ENCODE measurements around the gene AVP.

Gene AVP

GRCh38 chr20:3047486-3048419 lies 36.8 kb downstream of the AVP start:
- no peak for DNase-seq

GRCh38 chr20:3046677-3047462 lies 37.7 kb downstream of the AVP start:
- DNase-seq = no peak

DNA sequence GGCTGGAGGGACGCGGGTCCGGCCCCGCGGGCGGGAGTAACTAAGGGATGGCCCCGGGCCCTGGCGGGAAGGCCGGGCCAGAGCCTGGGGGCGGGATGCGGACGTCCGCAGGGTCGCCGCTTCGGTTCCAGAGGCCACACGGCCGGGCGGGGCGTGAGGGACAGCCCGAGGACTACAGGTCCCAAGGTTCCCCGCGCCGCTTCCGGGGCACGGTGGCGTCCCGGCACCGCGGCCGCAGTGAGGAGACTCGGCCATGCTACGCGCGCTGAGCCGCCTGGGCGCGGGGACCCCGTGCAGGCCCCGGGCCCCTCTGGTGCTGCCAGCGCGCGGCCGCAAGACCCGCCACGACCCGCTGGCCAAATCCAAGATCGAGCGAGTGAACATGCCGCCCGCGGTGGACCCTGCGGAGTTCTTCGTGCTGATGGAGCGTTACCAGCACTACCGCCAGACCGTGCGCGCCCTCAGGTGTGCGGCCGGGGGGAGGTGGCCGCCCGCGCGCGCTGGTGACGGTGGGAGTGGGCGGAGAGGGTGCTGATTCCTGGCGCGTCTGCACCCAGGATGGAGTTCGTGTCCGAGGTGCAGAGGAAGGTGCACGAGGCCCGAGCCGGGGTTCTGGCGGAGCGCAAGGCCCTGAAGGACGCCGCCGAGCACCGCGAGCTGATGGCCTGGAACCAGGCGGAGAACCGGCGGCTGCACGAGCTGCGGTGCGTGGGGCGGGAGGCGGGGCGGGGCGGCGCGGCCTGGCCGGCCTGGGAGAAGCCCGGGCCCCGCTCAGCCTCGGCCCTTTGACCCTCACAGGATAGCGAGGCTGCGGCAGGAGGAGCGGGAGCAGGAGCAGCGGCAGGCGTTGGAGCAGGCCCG lies 38.5 kb downstream of the AVP start, which contains the start of gene MRPS26:
TSS of gene MRPS26 (plus strand) at position 237 of the 861 bp plus-strand sequence. CDS start at position 254, 17 bp downstream.
- DNase-seq = peak; percentile 80

- peak; percentile 64 for DNase-seq
Measured at GRCh38 chr20:3045042-3045815, 39.3 kb downstream of the AVP start.

DNA sequence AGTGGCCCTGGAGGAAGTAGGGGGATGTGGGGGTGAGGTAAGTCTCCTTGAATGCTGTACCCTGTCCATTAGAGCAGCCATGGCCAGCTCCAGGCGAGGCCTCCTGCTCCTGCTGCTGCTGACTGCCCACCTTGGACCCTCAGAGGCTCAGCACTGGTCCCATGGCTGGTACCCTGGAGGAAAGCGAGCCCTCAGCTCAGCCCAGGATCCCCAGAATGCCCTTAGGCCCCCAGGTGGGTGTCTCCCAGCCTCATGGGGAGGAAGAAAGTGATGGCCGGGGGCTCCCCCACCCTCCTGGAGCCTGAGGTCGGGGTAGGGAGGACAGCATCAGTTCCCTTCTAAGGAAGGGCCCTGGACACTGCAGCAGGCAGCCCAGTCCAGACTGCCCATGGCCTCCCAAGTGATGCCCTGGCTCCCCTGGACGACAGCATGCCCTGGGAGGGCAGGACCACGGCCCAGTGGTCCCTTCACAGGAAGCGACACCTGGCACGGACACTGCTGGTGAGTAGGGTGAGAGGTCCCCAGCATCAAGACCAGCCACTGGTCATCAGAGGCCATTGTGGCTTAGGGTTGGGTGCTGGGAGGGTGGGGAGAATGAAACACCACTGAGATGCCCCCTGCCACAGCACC lies 40.1 kb downstream of the AVP start:
- no peak for DNase-seq

GRCh38 chr20:3043322-3043721 lies 41.2 kb downstream of the AVP start, which contains the start of gene GNRH2:
TSS of gene GNRH2 (plus strand) at chr20:3043622. CDS start at chr20:3044415, 793 bp downstream.
- DNase-seq = no peak

GRCh38 chr20:3042625-3043024 lies 41.9 kb downstream of the AVP start:
- no peak for DNase-seq

- no peak for DNase-seq
Measured at GRCh38 chr20:3041854-3042409, 42.6 kb downstream of the AVP start.

DNA sequence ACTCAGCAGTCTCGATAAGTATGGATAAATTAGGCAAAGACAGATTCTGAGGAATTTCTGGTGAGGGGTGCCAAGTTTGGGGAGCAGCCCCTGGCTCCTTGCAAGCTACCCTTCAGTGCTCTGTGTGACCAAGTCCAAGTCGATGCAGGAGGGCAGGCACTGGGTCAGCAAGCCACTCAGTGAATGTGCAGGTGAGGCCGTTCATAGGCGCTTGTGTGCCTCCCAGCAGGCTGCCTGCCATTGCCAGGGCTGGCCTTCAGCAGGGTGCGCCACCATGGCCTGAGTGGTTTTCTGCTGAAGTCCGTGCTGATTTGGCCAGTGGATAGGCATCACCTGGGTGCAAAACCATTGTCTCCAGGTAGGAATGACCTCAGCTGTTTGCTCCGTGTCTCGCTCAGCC lies 44.4 kb downstream of the AVP start:
- no peak for DNase-seq

GRCh38 chr20:3039426-3039825 lies 45.1 kb downstream of the AVP start:
- no peak for DNase-seq

GRCh38 chr20:3038454-3038853 lies 46.1 kb downstream of the AVP start:
- DNase-seq = no peak

DNA sequence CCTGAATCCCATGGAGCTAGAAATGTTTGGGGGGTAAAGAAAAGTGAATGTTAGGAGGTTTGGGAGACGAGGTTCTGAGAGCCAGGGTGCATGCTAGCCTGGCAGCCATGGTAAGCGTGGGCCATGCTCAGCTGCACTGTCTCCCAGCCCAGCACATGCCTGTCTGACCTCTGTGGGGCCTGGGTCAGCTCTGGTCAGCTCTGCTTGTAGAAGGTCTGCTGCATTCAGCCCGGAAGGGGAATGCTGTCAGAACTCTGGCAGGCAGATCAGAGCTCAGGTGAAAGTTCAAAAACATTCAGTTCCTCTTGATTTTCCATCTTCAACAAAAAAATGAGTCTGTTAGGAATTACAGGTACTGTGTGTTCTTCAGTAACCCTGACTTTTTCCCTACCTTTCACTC lies 46.9 kb downstream of the AVP start:
- DNase-seq = no peak

- DNase-seq = no peak
Measured at GRCh38 chr20:3032624-3033023, 51.9 kb downstream of the AVP start.
